HG03432 (cell line): ENCODE results near the gene FAM222A.

Experiments
- ATAC-seq: cut with Tn5 transposase; IDR thresholded peaks from one replicate; pipeline ENCODE4 v1.9.1; 2021; ENCODE audit warnings: mild to moderate bottlenecking, moderate library complexity; ENCODE audit not compliant: unreplicated experiment

Gene FAM222A

DNA sequence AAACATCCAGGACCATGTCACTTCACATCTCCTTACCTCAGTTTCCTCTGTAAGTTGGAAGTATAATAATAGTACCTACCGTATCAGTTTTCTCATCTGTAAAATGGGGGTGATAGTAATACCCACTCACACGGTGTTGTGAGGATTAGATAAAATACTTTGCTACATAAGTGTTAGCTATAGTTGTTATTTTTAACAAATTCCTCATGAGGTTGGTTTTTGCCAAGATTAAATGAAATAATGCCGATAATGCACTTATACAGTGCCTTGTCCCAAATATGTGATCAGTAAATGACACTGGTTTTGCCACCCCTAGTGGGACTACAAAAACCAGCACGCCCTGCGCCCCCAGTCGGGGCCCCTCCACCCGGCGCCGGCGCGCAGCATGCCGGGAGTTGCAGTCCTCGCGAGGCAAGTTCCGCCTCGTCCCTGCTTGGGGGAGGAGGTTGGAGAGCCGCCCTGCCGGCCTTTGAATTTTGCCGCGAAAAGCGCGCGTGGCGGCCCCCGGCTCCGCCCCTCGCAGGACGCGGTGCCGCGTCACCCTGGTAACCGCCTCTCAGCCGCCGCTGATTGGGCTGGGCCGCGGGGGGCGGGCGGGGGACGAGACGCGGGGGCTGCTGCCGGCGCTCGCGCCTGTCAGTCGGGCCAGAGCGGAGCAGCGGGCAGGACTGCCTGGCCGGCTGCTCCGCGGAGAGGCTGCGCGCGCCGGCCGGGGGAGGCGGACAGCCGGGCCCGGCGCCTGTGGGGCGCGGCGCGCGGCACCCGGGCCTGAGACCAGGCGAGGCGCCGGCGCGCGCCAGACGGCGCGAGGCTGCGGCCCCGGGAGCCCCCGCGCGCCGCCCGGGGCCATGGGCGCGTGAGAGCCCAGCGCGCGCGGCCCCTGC is at the start of gene FAM222A:
TSS of gene FAM222A (plus strand) at position 639 of the 884 bp plus-strand sequence. CDS start 30,322 bp downstream, outside the sequence.
- ATAC-seq: peak; percentile 89

DNA sequence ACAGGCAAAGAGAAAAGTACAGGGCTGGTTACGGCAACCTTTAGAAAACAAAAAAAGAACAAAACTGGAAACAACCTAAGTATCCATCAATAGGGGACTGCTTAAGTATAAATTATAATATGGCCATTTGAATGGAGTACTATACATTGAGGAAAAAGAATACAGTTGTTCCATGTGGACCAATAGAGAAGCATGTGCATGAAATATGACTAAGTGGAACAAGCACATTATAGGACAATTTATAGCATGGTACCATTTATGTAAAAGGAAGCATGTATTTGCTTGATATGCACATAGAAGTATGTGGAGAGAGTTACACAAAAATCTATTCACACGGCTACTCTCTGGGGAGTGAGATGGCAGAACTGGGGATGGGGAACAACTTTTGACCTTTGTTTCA is 49.2 kb upstream of the FAM222A start:
- ATAC-seq: no peak

DNA sequence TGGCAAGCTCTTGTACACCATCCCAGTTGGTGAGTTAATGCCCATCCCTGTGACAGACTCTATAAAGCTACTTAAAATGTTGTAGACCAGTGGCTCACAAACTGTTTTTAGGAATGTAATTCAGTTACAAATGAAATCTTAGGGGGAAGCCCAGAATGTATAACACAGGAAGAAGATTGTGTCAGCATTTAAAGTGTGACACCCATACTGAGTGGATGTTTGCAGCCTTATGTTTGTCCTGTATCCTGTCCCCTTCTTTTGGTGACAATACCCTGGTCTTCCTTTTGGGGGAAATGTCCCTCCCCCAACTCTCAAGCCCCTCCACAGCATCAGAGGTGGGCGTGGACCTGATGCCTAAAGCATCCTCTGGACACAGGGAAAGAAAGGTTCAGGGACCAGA is 47.6 kb upstream of the FAM222A start:
- ATAC-seq: no peak

DNA sequence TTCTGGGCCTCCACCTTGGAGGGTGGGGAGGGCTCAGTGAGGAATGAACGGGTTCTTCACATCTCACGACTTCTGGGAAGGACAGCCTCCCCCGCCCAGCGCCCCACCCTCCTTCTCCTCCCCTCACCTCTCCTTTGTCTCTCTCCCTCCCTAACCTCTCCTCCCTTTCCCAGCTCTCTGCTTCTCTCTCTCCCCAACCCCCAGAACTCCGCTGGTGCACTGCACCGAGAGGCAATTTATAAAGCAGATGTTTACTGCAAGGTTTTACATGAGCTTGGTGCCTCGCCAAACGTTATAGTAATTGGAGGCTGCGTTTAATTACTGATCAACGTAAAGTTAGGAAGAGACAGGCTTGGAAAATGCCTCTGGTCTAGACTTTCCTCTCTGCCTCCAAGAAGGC is 42.9 kb upstream of the FAM222A start:
- no peak for ATAC-seq

DNA sequence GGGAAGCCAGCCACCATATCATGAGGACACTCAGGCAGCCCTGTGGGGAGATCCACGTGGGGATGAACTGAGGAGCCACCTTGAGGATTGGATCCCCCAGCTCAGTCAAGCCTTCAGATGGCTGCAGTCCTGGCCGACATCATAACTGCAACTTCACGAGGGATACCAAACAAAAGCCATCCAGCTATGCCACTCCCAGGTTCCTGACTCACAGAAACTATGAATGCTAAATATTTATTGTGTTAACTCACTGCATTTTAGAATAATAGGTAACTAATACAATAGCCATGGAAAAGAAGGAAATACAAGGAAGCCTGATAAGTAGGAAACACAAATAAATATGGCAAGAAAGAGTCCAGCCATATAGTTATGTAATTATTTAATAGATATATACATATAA is 42.1 kb upstream of the FAM222A start:
- ATAC-seq: no peak

DNA sequence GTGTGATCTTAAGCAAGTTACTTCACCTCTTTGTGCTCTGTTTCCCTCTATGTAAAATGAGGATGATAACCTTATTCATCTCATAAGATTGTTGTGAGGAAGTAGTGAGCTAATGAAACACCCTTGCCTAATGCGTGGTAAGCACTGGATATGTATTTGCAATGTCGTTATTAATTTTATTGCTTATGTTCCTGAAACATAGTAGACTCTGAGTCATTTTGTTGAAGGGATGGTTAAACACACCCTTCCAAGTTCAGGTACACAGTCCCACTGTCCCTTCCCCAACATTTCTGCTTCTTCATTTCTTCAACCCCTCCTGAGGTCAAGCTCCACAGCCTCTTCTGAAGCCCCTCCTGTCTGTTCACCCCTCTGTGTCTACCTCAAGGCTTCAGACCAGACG is 40.2 kb upstream of the FAM222A start:
- ATAC-seq: no peak

DNA sequence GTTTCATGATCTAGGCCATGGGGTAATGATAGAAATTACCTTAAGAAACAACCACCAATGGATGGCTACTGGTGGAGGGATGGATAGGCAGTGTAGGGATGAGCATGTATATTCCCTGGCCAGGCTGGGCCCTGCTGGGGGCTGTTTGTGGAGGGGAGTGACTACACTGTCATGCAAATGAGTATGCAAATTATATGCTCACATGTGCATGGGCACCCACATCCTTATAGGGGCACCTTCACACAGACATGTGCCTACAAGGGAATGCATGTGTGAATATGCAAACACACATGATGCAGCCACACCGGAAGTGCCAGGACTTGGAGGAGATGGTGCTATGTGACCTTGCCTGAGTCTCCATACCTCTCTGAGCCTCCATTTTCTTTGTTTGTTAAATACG is 39.7 kb upstream of the FAM222A start:
- ATAC-seq: no peak

DNA sequence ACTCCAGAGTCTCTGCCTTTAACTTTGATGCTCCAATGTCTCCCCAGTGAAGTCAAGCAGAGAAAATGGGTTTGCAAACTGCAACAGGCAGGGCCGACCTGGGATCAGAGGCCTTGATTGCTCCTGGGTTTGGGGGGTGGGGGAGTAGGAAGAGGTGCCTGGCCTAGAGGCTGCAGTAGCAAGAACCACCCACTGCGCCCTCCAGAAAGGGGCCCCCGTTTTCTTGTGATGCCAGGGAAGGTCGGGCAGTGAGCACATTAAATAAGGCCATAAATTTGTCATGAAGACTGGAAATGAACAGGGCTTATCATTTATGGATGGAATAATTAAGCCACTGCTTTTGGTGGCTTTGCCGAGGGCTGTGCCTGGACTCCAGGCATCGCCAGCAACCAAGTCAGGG is 38.2 kb upstream of the FAM222A start:
- no peak for ATAC-seq

DNA sequence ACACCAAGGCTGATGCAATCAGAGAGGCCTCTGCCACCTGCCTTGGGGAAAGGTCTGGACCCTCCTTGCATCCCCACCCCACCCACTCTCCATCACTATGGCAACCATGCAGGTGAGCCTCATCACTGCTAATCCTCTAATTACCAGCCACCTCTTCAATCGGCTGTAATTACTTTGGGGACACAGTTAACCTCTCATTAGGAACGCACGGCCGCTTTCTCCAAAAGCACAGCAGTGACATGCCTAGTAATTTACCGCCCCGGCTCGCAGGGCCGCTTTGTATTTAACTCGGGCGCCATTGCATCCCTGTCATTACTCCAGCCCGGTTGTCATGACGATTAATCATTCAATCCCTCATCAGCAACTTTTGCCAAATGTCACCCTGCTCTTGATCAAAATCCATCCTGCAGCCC is 36.3 kb upstream of the FAM222A start:
- no peak for ATAC-seq

DNA sequence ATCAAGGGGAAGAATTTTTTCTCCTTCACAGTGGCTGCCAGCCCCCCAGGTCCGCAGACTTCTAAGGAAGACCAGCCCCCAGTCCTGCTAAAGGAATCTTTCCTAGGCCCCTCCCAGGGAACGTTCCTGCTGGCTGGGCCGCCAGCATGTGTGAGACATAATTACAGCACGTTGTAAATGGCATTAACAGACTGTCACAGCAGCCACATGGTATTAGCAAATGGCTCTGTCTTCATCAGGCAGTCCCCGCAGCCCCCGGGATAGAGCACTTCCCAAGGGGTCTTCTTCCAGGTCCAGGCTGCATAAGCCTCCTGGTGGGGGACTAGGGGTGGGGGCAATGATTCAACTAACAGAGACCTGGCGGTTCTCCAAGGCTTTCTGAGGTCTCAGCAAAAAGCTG is 34.9 kb upstream of the FAM222A start:
- no peak for ATAC-seq

DNA sequence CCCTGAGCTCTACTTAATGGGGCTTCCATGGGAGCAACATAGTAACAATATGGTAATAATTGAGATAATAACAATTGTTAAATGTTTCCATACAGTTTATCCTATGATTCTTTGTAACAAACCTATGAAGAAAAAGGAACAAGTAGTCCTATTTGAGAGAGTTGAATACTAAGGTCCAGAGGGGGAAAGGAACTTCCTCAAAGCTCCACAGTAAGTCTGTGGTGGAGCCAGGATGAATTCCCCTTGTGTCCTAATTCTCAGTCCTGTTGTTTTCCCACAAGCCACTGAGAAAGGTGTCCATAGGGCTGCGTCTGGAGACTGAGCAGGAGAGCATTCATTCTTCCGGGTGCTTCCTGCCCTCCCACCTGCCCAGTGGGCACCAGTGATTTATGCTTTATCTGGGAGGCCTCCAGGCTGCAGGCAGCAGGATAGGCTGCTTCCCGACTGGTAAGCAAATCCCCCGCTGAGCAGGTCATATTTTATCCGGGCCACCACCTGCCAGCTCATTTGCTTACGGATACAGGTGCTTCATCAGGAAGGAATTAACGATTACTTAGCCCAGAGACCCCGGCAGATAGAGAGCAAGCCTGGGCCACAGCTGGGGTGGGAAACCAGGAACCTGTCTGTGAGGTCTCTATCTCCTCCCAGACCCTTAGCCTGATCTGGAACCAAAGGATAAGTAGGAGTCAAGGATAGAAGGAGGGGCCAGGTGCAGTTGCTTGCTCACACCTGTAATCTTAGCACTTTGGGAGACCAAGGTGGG is 33.9 kb upstream of the FAM222A start:
- no peak for ATAC-seq

DNA sequence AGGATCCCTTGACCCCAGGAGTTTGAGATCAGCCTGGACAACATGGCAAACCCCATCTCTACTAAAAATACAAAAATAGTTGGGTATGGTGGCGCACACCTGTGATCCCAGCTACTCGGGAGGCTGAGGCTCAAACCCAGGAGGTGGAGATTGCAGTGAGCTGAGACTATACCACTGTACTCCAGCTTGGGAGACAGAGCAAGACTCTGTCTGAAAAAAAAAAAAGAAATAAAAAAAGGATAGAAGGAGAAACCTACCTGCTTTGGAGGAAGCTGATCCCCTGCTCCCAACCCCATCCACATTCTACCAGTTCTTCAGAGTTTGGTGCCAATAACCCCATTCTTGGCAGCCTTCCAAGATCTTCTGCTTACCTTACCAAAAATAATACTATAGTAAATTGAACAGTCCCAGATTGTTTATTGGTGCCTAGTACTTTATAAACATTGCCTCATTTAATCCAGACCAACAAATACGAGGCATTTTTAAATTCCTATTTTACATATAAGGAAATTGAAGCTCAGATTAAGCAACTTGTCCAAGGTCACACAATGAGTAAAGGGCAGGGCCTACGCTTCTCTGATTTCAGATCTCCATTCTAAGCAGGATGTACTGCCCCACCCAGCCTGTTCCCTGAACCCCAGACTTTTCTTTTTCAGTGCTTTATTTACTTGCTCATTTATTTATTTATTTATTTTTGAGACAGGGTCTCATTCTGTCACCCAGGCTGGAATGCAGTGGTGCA is 33.2 kb upstream of the FAM222A start:
- ATAC-seq: no peak

DNA sequence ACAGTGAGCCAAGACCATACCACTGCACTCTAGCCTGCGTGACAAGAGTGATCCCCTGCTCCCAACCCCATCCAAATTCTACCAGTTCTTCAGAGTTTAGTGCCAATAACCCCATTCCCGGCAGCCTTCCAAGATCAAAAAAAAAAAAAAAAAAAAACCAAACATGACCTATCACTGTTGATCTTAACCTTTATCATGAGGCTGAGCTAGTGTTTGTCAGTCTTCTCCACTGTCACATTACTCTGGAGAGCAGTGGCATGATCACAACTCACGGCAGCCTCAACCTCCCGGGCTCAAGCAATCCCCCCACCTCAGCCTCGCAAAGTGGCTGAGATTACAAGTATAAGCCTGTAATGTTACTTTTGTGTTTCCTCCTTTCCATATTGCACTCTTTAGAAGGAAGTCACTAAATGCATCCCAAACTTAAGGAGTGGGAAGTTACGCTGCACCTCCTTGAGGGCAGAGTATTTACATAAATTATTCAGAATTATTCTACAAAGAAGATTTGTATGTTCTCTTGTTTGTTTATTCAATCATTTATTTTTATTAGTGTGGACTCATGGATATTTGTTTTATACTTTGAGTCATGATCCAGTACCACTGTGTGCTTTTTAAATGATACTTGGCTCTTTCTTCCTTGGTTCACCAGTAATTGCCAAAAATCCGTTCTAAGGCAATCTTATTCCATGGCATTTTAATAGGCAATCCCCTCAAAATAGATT is 31.5 kb upstream of the FAM222A start:
- ATAC-seq: no peak

DNA sequence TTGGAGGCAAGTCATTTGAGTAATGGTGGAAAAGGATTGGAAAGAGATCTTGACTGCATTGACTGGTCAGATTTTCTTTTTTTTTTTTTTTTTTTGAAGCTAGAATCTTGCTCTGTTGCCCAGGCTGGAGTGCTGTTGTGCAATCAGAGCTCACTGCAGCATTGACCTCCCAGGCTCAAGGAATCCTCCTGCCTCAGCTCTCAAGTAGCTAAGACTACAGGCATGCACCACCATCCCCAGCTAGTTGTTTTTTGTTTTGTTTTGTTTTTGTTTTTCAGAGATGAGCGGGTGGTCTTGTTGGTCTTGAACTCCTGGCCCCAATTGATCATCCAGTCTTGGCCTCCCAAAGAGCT is 30.9 kb upstream of the FAM222A start:
- no peak for ATAC-seq

DNA sequence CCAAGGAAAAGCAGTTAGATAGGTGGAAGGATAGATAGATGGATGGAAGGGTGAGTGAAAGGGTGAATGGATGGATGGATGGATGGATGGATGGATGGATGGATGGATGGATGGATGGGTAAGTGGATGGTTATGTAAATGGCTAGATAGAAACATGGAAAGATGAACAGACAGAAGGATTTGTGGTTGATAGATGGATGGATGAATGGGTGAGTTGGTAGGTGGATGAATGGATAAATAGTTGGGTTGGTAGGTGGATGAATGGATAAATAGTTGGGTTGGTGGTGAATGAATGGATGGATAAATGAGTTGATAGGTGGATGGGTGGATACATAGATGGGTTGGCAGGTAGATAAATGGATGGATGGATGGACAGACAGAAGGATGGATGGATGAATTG is 30.3 kb upstream of the FAM222A start:
- no peak for ATAC-seq

DNA sequence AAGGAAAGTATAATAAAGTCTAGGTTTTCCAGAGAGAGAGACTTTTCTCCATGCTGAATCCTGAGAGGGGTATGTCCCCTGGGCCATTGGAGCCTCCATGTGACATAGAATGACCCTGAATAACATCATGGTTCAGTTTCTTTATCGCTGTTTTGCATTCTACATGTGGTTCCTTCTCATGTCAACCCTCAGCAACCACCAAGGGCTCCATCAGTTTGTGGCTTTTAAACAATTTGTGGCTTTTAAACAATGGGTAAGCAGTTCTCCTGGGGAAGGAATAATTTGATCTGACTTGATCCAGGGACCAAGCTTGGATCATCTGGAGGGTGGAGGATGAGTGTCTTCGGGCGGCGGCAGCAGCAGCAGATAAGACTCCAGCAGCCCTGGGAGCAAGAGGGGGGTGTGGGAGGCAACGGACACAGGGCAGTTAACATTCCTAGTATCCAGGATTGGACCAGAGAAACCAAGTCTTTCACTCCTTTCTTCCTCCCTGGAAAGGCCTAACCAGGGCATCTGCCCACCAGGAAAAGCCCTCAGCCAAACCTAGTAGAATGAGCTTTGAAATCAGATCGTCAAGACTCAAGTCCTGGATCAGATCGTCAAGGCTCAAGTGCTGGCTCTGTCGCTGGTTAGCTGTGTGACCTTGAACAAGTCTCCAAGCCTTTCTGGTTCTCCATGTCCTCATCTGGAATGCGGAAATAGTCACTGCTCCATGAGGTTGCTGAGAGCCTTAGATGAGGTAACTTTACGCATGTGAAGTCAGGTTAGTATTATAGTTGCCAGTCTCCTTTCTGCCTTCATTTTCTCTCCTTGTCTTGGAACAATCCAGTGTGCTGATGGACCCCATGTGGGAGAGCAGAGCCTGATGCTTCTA is 27.8 kb upstream of the FAM222A start:
- no peak for ATAC-seq

DNA sequence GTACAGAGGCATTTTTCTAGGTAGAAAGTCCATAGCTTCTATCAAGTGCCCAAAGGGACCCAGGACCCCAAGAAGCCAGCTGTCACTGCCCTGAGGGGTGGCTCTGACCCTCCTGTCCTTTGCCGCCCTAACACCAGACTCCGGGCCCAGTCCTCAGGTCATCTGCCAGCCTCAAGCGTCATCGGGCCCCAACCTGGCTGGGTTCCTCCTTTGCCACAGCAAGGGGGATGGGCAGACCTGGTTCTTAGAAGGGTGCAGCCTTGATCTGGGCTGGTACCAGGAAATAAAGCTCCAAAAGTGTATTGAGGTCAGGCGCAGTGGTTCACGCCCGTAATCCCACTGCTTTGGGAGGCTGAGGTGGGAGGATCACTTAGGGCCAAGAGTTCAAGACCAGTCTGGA is 27.1 kb upstream of the FAM222A start:
- no peak for ATAC-seq

DNA sequence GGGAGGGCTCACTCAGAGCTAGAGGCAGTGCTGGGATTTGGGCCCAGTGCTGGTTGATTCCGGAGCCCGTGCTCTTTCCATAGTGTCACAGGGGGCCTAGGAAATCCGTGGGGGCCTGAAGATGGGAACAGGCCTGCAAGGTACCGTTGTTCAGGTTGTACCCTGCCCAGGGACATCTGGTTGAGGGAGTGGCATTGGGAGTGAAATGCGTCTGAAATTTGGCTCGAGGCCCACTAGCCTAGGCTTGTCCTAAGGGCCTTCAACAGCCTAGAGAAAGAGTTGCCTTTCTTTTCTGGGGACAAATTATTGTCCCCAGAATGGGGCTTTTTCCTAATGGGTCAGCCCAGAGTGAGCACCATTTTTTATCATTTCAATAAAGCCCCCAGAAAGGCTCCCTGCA is 26.4 kb upstream of the FAM222A start:
- no peak for ATAC-seq

DNA sequence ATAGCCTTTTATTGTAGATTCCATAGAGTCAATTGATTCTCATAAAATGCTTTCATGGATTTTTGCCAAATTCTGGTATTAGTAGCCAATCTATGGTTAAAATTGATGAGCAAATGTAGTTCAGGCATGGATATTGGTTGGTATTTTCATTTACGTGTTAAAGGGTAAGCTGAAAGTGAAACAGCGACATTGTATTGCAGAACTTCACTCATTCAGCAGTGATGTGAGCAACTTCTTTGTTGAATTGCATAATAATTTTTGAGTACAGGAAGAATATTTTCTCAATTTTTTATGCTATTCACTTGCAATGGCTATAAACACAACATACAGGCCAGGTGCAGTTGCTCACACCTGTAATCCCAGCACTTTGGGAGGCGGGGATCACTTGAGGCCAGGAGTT is 24.2 kb upstream of the FAM222A start:
- ATAC-seq: no peak

DNA sequence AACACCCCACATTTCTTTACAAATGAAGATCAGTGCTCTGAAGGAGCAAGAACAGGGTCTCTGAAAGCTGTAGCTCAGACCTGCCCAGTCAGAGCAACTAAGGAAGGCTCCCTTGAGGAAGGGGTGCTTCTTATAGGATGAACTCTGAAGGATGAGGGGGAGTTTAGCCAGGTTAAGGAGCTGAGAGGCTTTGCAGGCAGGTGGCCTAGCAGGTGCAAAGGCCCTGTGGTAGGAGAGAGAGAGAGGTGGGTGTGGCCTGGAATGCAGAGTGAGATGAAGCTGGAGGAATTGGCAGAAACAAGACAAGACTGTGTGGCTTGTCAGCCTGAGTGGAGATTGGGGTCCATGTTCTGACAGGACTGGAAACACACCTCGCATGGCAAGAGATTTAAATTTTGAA is 20.5 kb upstream of the FAM222A start:
- no peak for ATAC-seq
